Astrocyte (in vitro differentiated cells and primary cell): Measurements from ENCODE around the gene STXBP5. TPM values are rescaled to one million over a fixed set of nuclear protein-coding genes. Genes with fewer than 3 reads are reported as not detected.

Experiments used
- DNase-seq: peaks from one replicate; pipeline ENCODE4 v3.0.0-alpha.2; 2010; ENCODE audit warnings: low read depth
- FAIRE-seq: peaks from 2 replicates; lab custom pipeline; 2011; peaks lifted over from hg19 to GRCh38; lab: Jason Lieb, UNC
- H2AFZ ChIP-seq: 2 replicates; pipeline ENCODE4 v1.6.0; 2012; ENCODE audit warnings: low read depth, low read length, inconsistent platforms
- H3K27ac ChIP-seq: 2 replicates; pipeline ENCODE4 v1.5.1; 2011; ENCODE audit warnings: low read depth, low read length, inconsistent platforms
- H3K27me3 ChIP-seq: 2 replicates; pipeline ENCODE4 v1.6.0; 2011; ENCODE audit warnings: low read length, inconsistent platforms; ENCODE audit not compliant: insufficient read depth
- H3K36me3 ChIP-seq: 2 replicates; pipeline ENCODE4 v1.5.1; 2011; ENCODE audit warnings: low read length, inconsistent platforms; ENCODE audit not compliant: insufficient read depth
- H3K4me1 ChIP-seq: 2 replicates; pipeline ENCODE4 v1.5.1; 2011; ENCODE audit warnings: low read length, inconsistent platforms; ENCODE audit not compliant: insufficient read depth
- H3K4me2 ChIP-seq: 2 replicates; pipeline ENCODE4 v1.6.0; 2012; ENCODE audit warnings: low read length, inconsistent platforms
- H3K4me3 ChIP-seq: 2 replicates; pipeline ENCODE4 v1.5.1; 2011; ENCODE audit warnings: low read depth, mild to moderate bottlenecking, low read length, inconsistent platforms; ENCODE audit not compliant: insufficient read depth
- H3K79me2 ChIP-seq: 2 replicates; pipeline ENCODE4 v1.6.0; 2012; ENCODE audit warnings: mild to moderate bottlenecking, low read length, inconsistent platforms; ENCODE audit not compliant: insufficient read depth
- H3K9ac ChIP-seq: 2 replicates; pipeline ENCODE4 v1.6.0; 2012; ENCODE audit warnings: mild to moderate bottlenecking, low read length, inconsistent platforms
- H3K9me3 ChIP-seq: 2 replicates; pipeline ENCODE4 v1.5.1; 2012; ENCODE audit warnings: low read depth, mild to moderate bottlenecking, low read length, inconsistent platforms; ENCODE audit not compliant: insufficient read depth
- H4K20me1 ChIP-seq: 2 replicates; pipeline ENCODE4 v1.6.0; 2012; ENCODE audit warnings: low read length, inconsistent platforms; ENCODE audit not compliant: insufficient read depth
- H3K27ac Mint-ChIP-seq: one replicate; pipeline ENCODE4 v1.8.0; 2021; ENCODE audit warnings: mild to moderate bottlenecking, mixed read lengths; ENCODE audit not compliant: unreplicated experiment
- H3K27me3 Mint-ChIP-seq: one replicate; pipeline ENCODE4 v1.8.0; 2021; ENCODE audit warnings: low read depth, mixed read lengths; ENCODE audit not compliant: unreplicated experiment
- H3K36me3 Mint-ChIP-seq: one replicate; pipeline ENCODE4 v1.8.0; 2021; ENCODE audit warnings: low read depth, mixed read lengths; ENCODE audit not compliant: unreplicated experiment
- H3K4me1 Mint-ChIP-seq: one replicate; pipeline ENCODE4 v1.8.0; 2021; ENCODE audit warnings: low read depth, mixed read lengths; ENCODE audit not compliant: unreplicated experiment
- H3K4me3 Mint-ChIP-seq: one replicate; pipeline ENCODE4 v1.8.0; 2021; ENCODE audit warnings: mild to moderate bottlenecking, moderate library complexity, mixed read lengths; ENCODE audit not compliant: unreplicated experiment
- H3K9me3 Mint-ChIP-seq: one replicate; pipeline ENCODE4 v1.8.0; 2021; ENCODE audit warnings: mild to moderate bottlenecking, mixed read lengths; ENCODE audit not compliant: unreplicated experiment
- CTCF ChIP-seq: IDR thresholded peaks from 2 replicates; pipeline ENCODE4 v1.5.1; 2011; ENCODE audit warnings: low read depth, mild to moderate bottlenecking, inconsistent platforms, low read length, moderate library complexity; ENCODE audit not compliant: insufficient read depth
- EZH2 ChIP-seq: IDR thresholded peaks from 2 replicates; pipeline ENCODE4 v1.6.1; 2012; ENCODE audit warnings: mild to moderate bottlenecking, low read length, inconsistent platforms; ENCODE audit not compliant: insufficient read depth
- total RNA-seq: library from RNA; stranded (reverse); gene quantifications from 2 replicates; pipeline ENCODE4 v1.2.1, GENCODE V29; 2021

The STXBP5 gene
- total RNA-seq, 1 donor from 2014 or later, result 25.7 TPM

- no peaks in the 10 kb centered on the region for H3K36me3 Mint-ChIP-seq
Observed at GRCh38 chr6:147434076-147434475, 229.9 kb downstream of the STXBP5 start.

GRCh38 chr6:147434516-147434915 is 230.3 kb downstream of the STXBP5 start:
- H3K27ac Mint-ChIP-seq, result peak overlapping the region; percentile 13
- no peak overlapping the region for H3K4me3 ChIP-seq
- no peaks in the 10 kb centered on the region for H3K36me3 ChIP-seq
- H3K36me3 Mint-ChIP-seq, result no peaks in the 10 kb centered on the region
- no peak for FAIRE-seq
- H2AFZ ChIP-seq, result no peak overlapping the region
- no peaks in the 10 kb centered on the region for H4K20me1 ChIP-seq
- H3K27ac ChIP-seq, result no peak overlapping the region
- no peak for TF ChIP-seq CTCF
- TF ChIP-seq EZH2, result no peak
- no peaks in the 10 kb centered on the region for H3K27me3 ChIP-seq
- DNase-seq, result peak; percentile 25
- no peaks in the 10 kb centered on the region for H3K4me1 ChIP-seq
- peaks cover 4% of the 10 kb centered on the region for H3K9me3 Mint-ChIP-seq
- H3K79me2 ChIP-seq, result no peaks in the 10 kb centered on the region
- peaks cover 12% of the 10 kb centered on the region for H3K4me1 Mint-ChIP-seq
- no peak overlapping the region for H3K4me3 Mint-ChIP-seq
- no peak overlapping the region for H3K4me2 ChIP-seq
- no peak overlapping the region for H3K9ac ChIP-seq
- H3K27me3 Mint-ChIP-seq, result peaks cover 4% of the 10 kb centered on the region
- no peaks in the 10 kb centered on the region for H3K9me3 ChIP-seq

More at GRCh38 chr6:147434076-147434475, 229.9 kb downstream of the STXBP5 start:
- H3K4me3 ChIP-seq, result no peak overlapping the region
- no peak overlapping the region for H3K9ac ChIP-seq
- TF ChIP-seq EZH2 (no peak), CTCF (no peak)
- no peaks in the 10 kb centered on the region for H3K4me1 ChIP-seq
- FAIRE-seq (no peak), DNase-seq (no peak)
- H3K27me3 ChIP-seq, result no peaks in the 10 kb centered on the region
- Mint-ChIP-seq H3K27me3 (peaks cover 4% of the 10 kb centered on the region), H3K4me3 (no peak overlapping the region), H3K9me3 (peaks cover 4% of the 10 kb centered on the region), H3K4me1 (peaks cover 12% of the 10 kb centered on the region), H3K27ac (no peak overlapping the region)
- H4K20me1 ChIP-seq, result no peaks in the 10 kb centered on the region
- H3K9me3 ChIP-seq, result no peaks in the 10 kb centered on the region
- H2AFZ ChIP-seq, result no peak overlapping the region
- no peak overlapping the region for H3K27ac ChIP-seq
- H3K79me2 ChIP-seq, result no peaks in the 10 kb centered on the region
- H3K4me2 ChIP-seq, result no peak overlapping the region
- no peaks in the 10 kb centered on the region for H3K36me3 ChIP-seq

GRCh38 chr6:147437615-147438014 is 233.4 kb downstream of the STXBP5 start:
- Histone ChIP-seq H3K27me3 (no peaks in the 10 kb centered on the region), H3K4me1 (no peaks in the 10 kb centered on the region), H3K36me3 (no peaks in the 10 kb centered on the region), H3K79me2 (no peaks in the 10 kb centered on the region), H4K20me1 (no peaks in the 10 kb centered on the region), H3K27ac (no peak overlapping the region), H2AFZ (no peak overlapping the region), H3K9ac (no peak overlapping the region), H3K9me3 (no peaks in the 10 kb centered on the region), H3K4me3 (no peak overlapping the region), H3K4me2 (no peak overlapping the region)
- Mint-ChIP-seq H3K27ac (no peak overlapping the region), H3K4me1 (peaks cover 12% of the 10 kb centered on the region), H3K27me3 (peaks cover 11% of the 10 kb centered on the region), H3K4me3 (no peak overlapping the region), H3K9me3 (peaks cover 6% of the 10 kb centered on the region), H3K36me3 (no peaks in the 10 kb centered on the region)
- TF ChIP-seq EZH2, result no peak
- no peak for TF ChIP-seq CTCF
- DNase-seq (no peak), FAIRE-seq (no peak)
